NCI-H2107 (cell line): ENCODE measurements around the gene CCDC57.
A peak's percentile ranks its signal among the peaks of the same experiment; 100 is the strongest.
"Not testable (repeated sequence)": the region's sequence is repeated elsewhere in the genome, so short reads cannot be mapped to it uniquely, and the experiment has no call there.

ENCODE experiments used
- DNase-seq: peaks from one replicate; lab custom pipeline; 2025; lab: John Stamatoyannopoulos, UW

The CCDC57 gene

GRCh38 chr17:82212331-82213250 lies at the start of gene CCDC57:
Gene CCDC57, minus strand, starts transcription at chr17:82212842. Its CDS starts 10,898 bp downstream, at chr17:82201944.
- DNase-seq: peak; percentile 50

GRCh38 chr17:82262344-82262743 lies 49.7 kb upstream of the CCDC57 start:
- no peak for DNase-seq

GRCh38 chr17:82259972-82260961 lies 47.6 kb upstream of the CCDC57 start:
- DNase-seq: not testable (repeated sequence)

- no peak for DNase-seq
Measured at GRCh38 chr17:82258555-82258954, 45.9 kb upstream of the CCDC57 start.

GRCh38 chr17:82257473-82257872 lies 44.8 kb upstream of the CCDC57 start:
- DNase-seq: no peak

GRCh38 chr17:82256242-82256885 lies 43.7 kb upstream of the CCDC57 start:
- DNase-seq: no peak

GRCh38 chr17:82255402-82255972 lies 42.8 kb upstream of the CCDC57 start:
- no peak for DNase-seq

- not testable (repeated sequence) for DNase-seq
Measured at GRCh38 chr17:82254746-82255145, 42.1 kb upstream of the CCDC57 start.

GRCh38 chr17:82254096-82254495 lies 41.5 kb upstream of the CCDC57 start:
- not testable (repeated sequence) for DNase-seq

GRCh38 chr17:82253179-82253544 lies 40.5 kb upstream of the CCDC57 start:
- DNase-seq: no peak

- no peak for DNase-seq
Measured at GRCh38 chr17:82252511-82253178, 40.0 kb upstream of the CCDC57 start.

GRCh38 chr17:82250868-82251500 lies 38.3 kb upstream of the CCDC57 start:
- DNase-seq: no peak

- DNase-seq: no peak
Measured at GRCh38 chr17:82249896-82250581, 37.4 kb upstream of the CCDC57 start.

GRCh38 chr17:82248815-82249674 lies 36.4 kb upstream of the CCDC57 start:
- DNase-seq: no peak

GRCh38 chr17:82247856-82248671 lies 35.4 kb upstream of the CCDC57 start:
- no peak for DNase-seq

- no peak for DNase-seq
Measured at GRCh38 chr17:82247182-82247823, 34.7 kb upstream of the CCDC57 start.

GRCh38 chr17:82246365-82247181 lies 33.9 kb upstream of the CCDC57 start:
- DNase-seq: peak; percentile 82
